A673 (cell line): Measurements from ENCODE around the gene SP2.

Experiments
- CTCF ChIP-seq: fragments of 300-800, 200-600 bp; sonication (generic); conservative IDR thresholded peaks from 2 replicates; pipeline ENCODE4 v1.5.1; 2017; ENCODE audit warnings: low read depth, mild to moderate bottlenecking, antibody characterized with exemption, low read length, moderate library complexity, mixed read lengths
- EZH2 ChIP-seq: fragments of 200-600 bp; sonication (generic); IDR thresholded peaks from 2 replicates; pipeline ENCODE4 v1.6.1; 2017; ENCODE audit warnings: borderline replicate concordance, low read depth, mild to moderate bottlenecking, mixed read lengths, antibody characterized with exemption, low read length; ENCODE audit not compliant: poor library complexity, severe bottlenecking

- TF ChIP-seq CTCF = no peak
- TF ChIP-seq EZH2 = no peak
Measured at GRCh38 chr17:47857551-47858455, 38.2 kb upstream of the SP2 start.
